HEK293T (cell line): ENCODE results near the gene KBTBD7.
"Not testable (repeated sequence)": the region's sequence is repeated elsewhere in the genome, so short reads cannot be mapped to it uniquely, and the experiment has no call there.

ENCODE experiments used
- ARNT ChIP-seq: fragments of 450-650 bp; IDR thresholded peaks from 2 replicates; pipeline ENCODE4 v1.6.1; 2017; ENCODE audit warnings: mild to moderate bottlenecking
- BHLHE40 ChIP-seq: fragments of 450-650 bp; IDR thresholded peaks from 2 replicates; pipeline ENCODE4 v1.6.1; 2016; ENCODE audit warnings: mild to moderate bottlenecking, moderate library complexity, borderline replicate concordance
- ELF4 ChIP-seq: fragments of 450-650 bp; IDR thresholded peaks from 2 replicates; pipeline ENCODE4 v1.6.1; 2017; ENCODE audit warnings: antibody characterized with exemption
- FOXA1 ChIP-seq: fragments of 450-650 bp; IDR thresholded peaks from 2 replicates; pipeline ENCODE4 v1.6.1; 2016; ENCODE audit warnings: mild to moderate bottlenecking
- FOXM1 ChIP-seq: fragments of 450-650 bp; IDR thresholded peaks from 2 replicates; pipeline ENCODE4 v1.6.1; 2017; ENCODE audit warnings: mild to moderate bottlenecking, borderline replicate concordance
- HDGF ChIP-seq: fragments of 450-650 bp; IDR thresholded peaks from 2 replicates; pipeline ENCODE4 v1.6.1; 2017; ENCODE audit warnings: antibody characterized with exemption, borderline replicate concordance
- L3MBTL2 ChIP-seq: fragments of 450-650 bp; conservative IDR thresholded peaks from 2 replicates; pipeline ENCODE4 v1.6.1; 2016; ENCODE audit warnings: mild to moderate bottlenecking
- LEF1 ChIP-seq: fragments of 450-650 bp; IDR thresholded peaks from 2 replicates; pipeline ENCODE4 v1.6.1; 2017; ENCODE audit warnings: mild to moderate bottlenecking, borderline replicate concordance
- NFRKB ChIP-seq: fragments of 450-650 bp; IDR thresholded peaks from 2 replicates; pipeline ENCODE4 v1.6.1; 2016; ENCODE audit warnings: mild to moderate bottlenecking, moderate library complexity
- PKNOX1 ChIP-seq: fragments of 450-650 bp; IDR thresholded peaks from 2 replicates; pipeline ENCODE4 v1.6.1; 2016
- SP1 ChIP-seq: fragments of 450-650 bp; IDR thresholded peaks from 2 replicates; pipeline ENCODE4 v1.6.1; 2017
- SUZ12 ChIP-seq: fragments of 450-650 bp; IDR thresholded peaks from 2 replicates; pipeline ENCODE4 v1.6.1; 2016; ENCODE audit warnings: mild to moderate bottlenecking
- TARDBP ChIP-seq: fragments of 450-650 bp; IDR thresholded peaks from 2 replicates; pipeline ENCODE4 v1.6.1; 2016
- ZNF384 ChIP-seq: fragments of 450-650 bp; IDR thresholded peaks from 2 replicates; pipeline ENCODE4 v1.6.1; 2016

- not testable (repeated sequence) for TF ChIP-seq ELF4, FOXM1, BHLHE40, PKNOX1, SP1, SUZ12, ARNT, NFRKB, ZNF384, LEF1, FOXA1, TARDBP, HDGF, L3MBTL2
Observed at GRCh38 chr13:41175576-41175975, 18.8 kb downstream of the KBTBD7 start.
